ENCODE results near the gene LPP. TPM values are rescaled to one million over a fixed set of nuclear protein-coding genes. Genes with fewer than 3 reads are reported as not detected.

The LPP gene
- polyA plus RNA-seq, 1 donor (not counting 4 experiments of a cell fraction or from before 2014, with no cell fraction given): 16.0 TPM

DNA sequence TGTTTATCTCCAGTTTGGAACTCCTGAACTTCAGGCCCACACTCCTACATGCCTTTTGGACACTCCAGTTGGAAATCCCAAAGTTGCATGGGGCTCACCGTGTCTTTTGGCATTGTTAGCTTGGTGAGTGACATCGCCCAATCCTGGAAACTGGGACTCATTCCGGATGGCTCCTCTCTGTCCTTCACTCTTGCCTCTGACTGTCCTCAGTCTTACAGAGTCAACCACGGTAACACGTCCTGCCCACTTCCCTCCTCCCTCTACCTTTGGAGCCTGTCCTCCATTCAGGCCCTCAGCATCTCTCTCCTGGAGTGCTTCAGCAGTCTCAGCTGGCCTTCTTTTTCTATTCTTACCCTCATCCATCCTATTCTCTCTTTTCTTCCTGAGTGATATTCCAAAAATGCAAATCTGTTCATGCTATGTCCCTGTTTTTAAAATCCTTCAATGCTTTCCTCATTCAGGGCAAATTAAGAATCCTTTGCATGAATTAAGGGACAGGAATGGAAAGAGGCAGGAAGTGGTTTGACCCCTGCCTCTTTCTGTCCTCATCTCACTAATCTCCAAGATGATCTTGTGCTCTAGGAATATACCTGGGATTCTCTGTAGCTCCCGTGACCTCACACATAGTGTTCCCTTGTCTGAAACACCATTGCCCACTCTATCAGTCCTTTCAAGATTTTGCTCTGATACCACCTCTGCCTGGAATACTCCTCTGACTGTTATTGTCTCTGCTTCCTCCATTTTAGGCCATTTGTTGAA is 42.5 kb downstream of the LPP start:
- Histone ChIP-seq H3K27me3 (ENCODE audit: control insufficient read depth, extremely low read depth, insufficient read depth, low read length) (no peaks in the 10 kb centered on the region), H3K4me3 (ENCODE audit: control insufficient read depth in 2 of 3, extremely low read depth in 1 of 3, insufficient read depth in 2 of 3, low read depth in 1 of 3, low read length in 3 of 3) (no peak overlapping the region), H3K9me3 (ENCODE audit: control insufficient read depth, low read depth, low read length) (no peaks in the 10 kb centered on the region), H3K9ac (ENCODE audit: control insufficient read depth, extremely low read depth, insufficient read depth, low read length) (no peak overlapping the region), H2AFZ (ENCODE audit: control insufficient read depth, low read length) (no peak overlapping the region), H3K36me3 (ENCODE audit: control insufficient read depth in 2 of 2, extremely low read depth in 1 of 2, insufficient read depth in 2 of 2, low read length in 2 of 2) (peaks cover 3 to 9% of the 10 kb centered on the region in 2 experiments), H3K27ac (ENCODE audit: control insufficient read depth, insufficient read depth, low read length) (no peak overlapping the region), H3K4me1 (ENCODE audit: control insufficient read depth, extremely low read depth, insufficient read depth, low read length) (peaks cover 19% of the 10 kb centered on the region), H3K9me1 (ENCODE audit: control insufficient read depth, extremely low read depth, insufficient read depth, low read length) (no peaks in the 10 kb centered on the region), H4K20me1 (ENCODE audit: control insufficient read depth, extremely low read depth, insufficient read depth, low read length) (peaks cover 4% of the 10 kb centered on the region), H3K4me2 (ENCODE audit: control insufficient read depth, extremely low read depth, insufficient read depth, low read depth, low read length) (no peak overlapping the region), H3K79me2 (ENCODE audit: control insufficient read depth, insufficient read depth, low read length) (peaks cover 72% of the 10 kb centered on the region)
- TF ChIP-seq CTCF (optimal IDR thresholded peaks at IDR 0.05 in 1 of 3, IDR thresholded peaks at IDR 0.05 in 1 of 3, conservative IDR thresholded peaks at IDR 0.05 in 1 of 3; ENCODE audit: extremely low read depth in 1 of 3, insufficient read depth in 2 of 3, low read length in 3 of 3): no peak
- no peak for TF ChIP-seq EZH2 (IDR thresholded peaks at IDR 0.05; ENCODE audit: low read length)
- no peak for FAIRE-seq
- dilution Hi-C loops (cut with MboI; ENCODE audit: extremely low pct_ligation_motif_present, low sequenced_read_pairs): no loop called here
- no peak for DNase-seq (ENCODE audit: low read depth, low spot score)

DNA sequence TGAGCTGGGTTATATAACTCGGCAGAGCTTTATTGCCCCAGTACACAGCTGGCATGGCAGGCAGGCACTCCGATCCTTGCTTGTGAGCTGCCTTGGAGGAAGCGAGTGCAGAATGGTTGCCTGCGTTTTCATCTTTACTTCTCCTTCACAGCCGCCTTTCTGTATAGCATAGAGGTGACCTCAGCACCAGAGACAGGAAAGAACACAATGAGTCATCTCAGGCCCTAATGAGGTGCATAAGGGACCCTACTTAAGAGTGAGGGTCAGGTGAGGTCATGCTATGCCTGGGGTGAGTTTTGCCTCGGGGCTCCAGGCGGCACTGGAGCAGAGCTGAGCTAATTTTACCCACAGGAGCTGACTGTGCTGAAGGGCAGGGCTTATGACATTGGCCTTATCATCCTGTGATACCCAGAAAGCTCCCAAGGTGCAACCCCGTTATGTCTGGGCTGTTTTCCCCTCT is 43.5 kb downstream of the LPP start:
- H3K79me2 ChIP-seq (ENCODE audit: control insufficient read depth, insufficient read depth, low read length): peaks cover 75% of the 10 kb centered on the region
- peaks cover 3 to 7% of the 10 kb centered on the region in 2 experiments for H3K36me3 ChIP-seq (ENCODE audit: control insufficient read depth in 2 of 2, extremely low read depth in 1 of 2, insufficient read depth in 2 of 2, low read length in 2 of 2)
- no peak overlapping the region for H3K4me2 ChIP-seq (ENCODE audit: control insufficient read depth, extremely low read depth, insufficient read depth, low read depth, low read length)
- no peaks in the 10 kb centered on the region for H3K27me3 ChIP-seq (ENCODE audit: control insufficient read depth, extremely low read depth, insufficient read depth, low read length)
- no peak overlapping the region for H3K9ac ChIP-seq (ENCODE audit: control insufficient read depth, extremely low read depth, insufficient read depth, low read length)
- peaks cover 19% of the 10 kb centered on the region for H3K4me1 ChIP-seq (ENCODE audit: control insufficient read depth, extremely low read depth, insufficient read depth, low read length)
- H3K9me3 ChIP-seq (ENCODE audit: control insufficient read depth, low read depth, low read length): no peaks in the 10 kb centered on the region
- TF ChIP-seq EZH2 (IDR thresholded peaks at IDR 0.05; ENCODE audit: low read length) (no peak), CTCF (optimal IDR thresholded peaks at IDR 0.05 in 1 of 3, IDR thresholded peaks at IDR 0.05 in 1 of 3, conservative IDR thresholded peaks at IDR 0.05 in 1 of 3; ENCODE audit: extremely low read depth in 1 of 3, insufficient read depth in 2 of 3, low read length in 3 of 3) (no peak)
- peaks cover 4% of the 10 kb centered on the region for H4K20me1 ChIP-seq (ENCODE audit: control insufficient read depth, extremely low read depth, insufficient read depth, low read length)
- dilution Hi-C loops (cut with MboI; ENCODE audit: extremely low pct_ligation_motif_present, low sequenced_read_pairs): no loop called here
- no peaks in the 10 kb centered on the region for H3K9me1 ChIP-seq (ENCODE audit: control insufficient read depth, extremely low read depth, insufficient read depth, low read length)
- H2AFZ ChIP-seq (ENCODE audit: control insufficient read depth, low read length): no peak overlapping the region
- H3K27ac ChIP-seq (ENCODE audit: control insufficient read depth, insufficient read depth, low read length): no peak overlapping the region
- no peak for FAIRE-seq
- no peak overlapping the region for H3K4me3 ChIP-seq (ENCODE audit: control insufficient read depth in 2 of 3, extremely low read depth in 1 of 3, insufficient read depth in 2 of 3, low read depth in 1 of 3, low read length in 3 of 3)
- DNase-seq (ENCODE audit: low read depth, low spot score): no peak

Measured in keratinocyte (primary cell).